K562 (cell line): ENCODE results near the gene PCDH9. TPM values are rescaled to one million over a fixed set of nuclear protein-coding genes. Genes with fewer than 3 reads are reported as not detected.

ENCODE experiments used
- ATAC-seq: fragments of 200-7000 bp; cut with Tn5 transposase; 3 replicates; pipeline ENCODE4 v1.9.1; 2020; ENCODE audit warnings: moderate library complexity
- BruUV-seq: library from RNA; stranded (reverse); fragments of 400-500 nt; replicated peaks from 2 replicates; lab custom pipeline; 2021; lab: Mats Ljungman, UMichigan
- CTCF ChIA-PET: fragments of 300-600 bp; formaldehyde crosslinking; extraction: SDS; loops from one replicate; lab custom pipeline; 2021; ENCODE audit warnings: low intra/inter-chr PET ratio; lab: Yijun Ruan, JAX
- POLR2A ChIA-PET: fragments of 300-600, 350-650 bp; sonication (Branson Sonifier 250); formaldehyde crosslinking; extraction: SDS; loops from one replicate; lab custom pipeline; 2021; ENCODE audit warnings: antibody characterized with exemption, inconsistent platforms; lab: Yijun Ruan, JAX
- DNase-seq, 4 experiments: peaks; one replicate each; pipeline versions ENCODE4 v3.0.0 to v3.0.0-alpha.2; 2011 to 2018; ENCODE audit warnings: low spot score in 3 of 4, mixed read lengths in 3 of 4; ENCODE audit errors: extremely low read depth in 1 of 4
- FAIRE-seq: peaks from 2 replicates; lab custom pipeline; 2011; peaks lifted over from hg19 to GRCh38; lab: Jason Lieb, UNC
- H2AFZ ChIP-seq: 2 replicates; pipeline ENCODE4 v1.6.0; 2011; ENCODE audit warnings: low read depth, low read length, control low read depth, inconsistent platforms
- H3K27ac ChIP-seq: fragments of 200-600 bp; 3 replicates; pipeline ENCODE4 v1.8.0; 2011; ENCODE audit warnings: low read depth, mild to moderate bottlenecking, control low read depth, inconsistent platforms, low read length, moderate library complexity, mixed read lengths; ENCODE audit errors: extremely low read depth
- H3K27me3 ChIP-seq, 2 experiments: fragments of 300-600 bp in 1 of 2; 2 replicates in 1 of 2; 3 replicates in 1 of 2; pipeline versions ENCODE4 v1.6.0 to v1.8.0; 2011; ENCODE audit warnings: inconsistent platforms in 2 of 2, low read length in 2 of 2, mild to moderate bottlenecking in 1 of 2, mixed read lengths in 1 of 2, moderate library complexity in 1 of 2; ENCODE audit not compliant: control insufficient read depth in 2 of 2, insufficient read depth in 2 of 2
- H3K36me3 ChIP-seq: fragments of 300-600 bp; 3 replicates; pipeline ENCODE4 v1.8.0; 2011; ENCODE audit warnings: mild to moderate bottlenecking, low read length, inconsistent platforms; ENCODE audit not compliant: control insufficient read depth, insufficient read depth
- H3K4me1 ChIP-seq, 2 experiments: fragments of 200-600 bp in 1 of 2; replicated peaks in 1 of 2; 2 replicates in 1 of 2; 3 replicates in 1 of 2; pipeline versions ENCODE4 v1.5.1 to v1.8.0; 2011; ENCODE audit warnings: inconsistent platforms in 2 of 2, low read length in 2 of 2, mild to moderate bottlenecking in 1 of 2, mixed read lengths in 1 of 2, moderate library complexity in 1 of 2; ENCODE audit not compliant: control insufficient read depth in 2 of 2, insufficient read depth in 2 of 2
- H3K4me2 ChIP-seq: 2 replicates; pipeline ENCODE4 v1.6.1; 2011; ENCODE audit warnings: low read length, control low read depth, inconsistent platforms, mixed read lengths; ENCODE audit not compliant: insufficient read depth
- H3K4me3 ChIP-seq: fragments of 200-600 bp; sonication (generic), shearing (Covaris generic); 2 replicates; pipeline ENCODE4 v1.5.1; 2016; ENCODE audit warnings: control low read depth, inconsistent platforms
- H3K79me2 ChIP-seq: fragments of 200-600 bp; 3 replicates; pipeline ENCODE4 v1.8.0; 2011; ENCODE audit warnings: low read length, inconsistent platforms; ENCODE audit not compliant: control insufficient read depth, insufficient read depth
- H3K9ac ChIP-seq, 2 experiments: 2 replicates each; pipeline versions ENCODE4 v1.6.0 to v1.6.1; 2011; ENCODE audit warnings: low read depth in 2 of 2, low read length in 2 of 2, control low read depth in 1 of 2, inconsistent platforms in 1 of 2, mild to moderate bottlenecking in 1 of 2, mixed read lengths in 1 of 2; ENCODE audit not compliant: insufficient read depth in 1 of 2
- H3K9me1 ChIP-seq: one replicate; pipeline ENCODE4 v1.6.0; 2011; ENCODE audit warnings: inconsistent platforms, mild to moderate bottlenecking, low read length, moderate library complexity; ENCODE audit not compliant: control insufficient read depth, insufficient read depth
- H3K9me3 ChIP-seq: replicated peaks from 2 replicates; pipeline ENCODE4 v1.5.1; 2011; ENCODE audit warnings: low read depth, low read length, inconsistent platforms; ENCODE audit not compliant: control insufficient read depth, insufficient read depth
- H4K20me1 ChIP-seq: replicated peaks from 2 replicates; pipeline ENCODE4 v1.6.1; 2011; ENCODE audit warnings: low read length, inconsistent platforms, mixed read lengths; ENCODE audit not compliant: control insufficient read depth, insufficient read depth
- ARID1B ChIP-seq: fragments of 450-650 bp; IDR thresholded peaks from 2 replicates; pipeline ENCODE4 v1.6.1; 2016; ENCODE audit warnings: antibody characterized with exemption, mild to moderate bottlenecking, inconsistent platforms
- CTCFL ChIP-seq: IDR thresholded peaks from 2 replicates; pipeline ENCODE4 v1.6.1; 2011; ENCODE audit warnings: borderline replicate concordance, low read depth, mild to moderate bottlenecking, moderate library complexity, low read length; ENCODE audit not compliant: insufficient read depth, poor library complexity, severe bottlenecking
- DDX20 ChIP-seq: fragments of 450-650 bp; IDR thresholded peaks from 2 replicates; pipeline ENCODE4 v1.6.1; 2016; ENCODE audit warnings: missing genetic modification characterization, low read depth, mild to moderate bottlenecking, missing compliant biosample characterization, moderate library complexity
- ESRRB ChIP-seq: fragments of 250-450 bp; sonication (Bioruptor Pico); IDR thresholded peaks from 2 replicates; pipeline ENCODE4 v1.5.0; 2020; ENCODE audit warnings: mild to moderate bottlenecking, moderate library complexity, borderline replicate concordance
- HNRNPUL1 ChIP-seq: fragments of 200-400 bp; formaldehyde crosslinking; IDR thresholded peaks from 2 replicates; pipeline ENCODE4 v1.6.1; 2017; ENCODE audit warnings: low read length
- RNF2 ChIP-seq: sonication (generic); IDR thresholded peaks from 2 replicates; pipeline ENCODE4 v1.6.1; 2016
- SIN3A ChIP-seq, 2 experiments: fragments of 150-350 bp in 1 of 2; IDR thresholded peaks; 2 replicates each; pipeline ENCODE4 v1.6.1; 2011 to 2016; ENCODE audit warnings: borderline replicate concordance in 2 of 2, low read depth in 2 of 2, low read length in 2 of 2, mild to moderate bottlenecking in 2 of 2, moderate library complexity in 2 of 2; ENCODE audit not compliant: control insufficient read depth in 1 of 2
- ZFP91 ChIP-seq: sonication (generic); formaldehyde crosslinking; IDR thresholded peaks from 2 replicates; pipeline ENCODE4 v1.8.0; 2022; ENCODE audit warnings: mild to moderate bottlenecking, missing genetic modification reagents
- ZNF311 ChIP-seq: fragments of 250-450 bp; sonication (Bioruptor Pico); IDR thresholded peaks from 2 replicates; pipeline ENCODE4 v1.4.0; 2020; ENCODE audit warnings: mild to moderate bottlenecking, moderate library complexity
- ZNF518B ChIP-seq: fragments of 250-450 bp; sonication (Bioruptor Pico); IDR thresholded peaks from 2 replicates; pipeline ENCODE4 v1.5.0; 2021; ENCODE audit warnings: mild to moderate bottlenecking, moderate library complexity
- ZNF695 ChIP-seq: fragments of 450-650 bp; formaldehyde crosslinking; IDR thresholded peaks from 2 replicates; pipeline ENCODE4 v1.4.0; 2020; ENCODE audit warnings: mild to moderate bottlenecking, moderate library complexity
- WGBS: fragments of 100-300 bp; shearing (Covaris generic); methylation state at CpG from one replicate; pipeline ENCODE4 v1.1.6; 2016; ENCODE audit warnings: low coverage, mixed read lengths; ENCODE audit not compliant: insufficient coverage; ENCODE audit errors: missing lambda C conversion rate; 5-methylcytosine and 5-hydroxymethylcytosine counted together
- in situ Hi-C: fragments of 300-500 bp; cut with MboI; formaldehyde crosslinking; loops from 4 replicates; pipeline ENCODE4 v1.15.0; 2018; ENCODE audit warnings: inconsistent platforms, mixed read lengths
- intact Hi-C: fragments of 100-400 bp; cut with micrococcal nuclease; formaldehyde crosslinking; loops from 2 replicates; pipeline ENCODE4 v1.14.2; 2022
- polyA plus RNA-seq, 8 experiments: library from polyadenylated mRNA; depleted of rRNA in 4 of 8; stranded (reverse) in 5 of 8; unstranded in 3 of 8; fragments of >200 nt; fragmentation: Nextera tagmentation in 2 of 8; fragmentation: Illumina TruSeq in 1 of 8; extraction: Ambion mirVana in 2 of 8; extraction: Trizol in 1 of 8; gene quantifications; 2 replicates each; pipeline versions ENCODE4 v1.2.1 to v1.2.3, GENCODE V29; 2011 to 2014; ENCODE audit warnings: inconsistent platforms in 1 of 8, missing spikeins in 1 of 8
- total RNA-seq, 7 experiments: library from RNA; depleted of rRNA in 6 of 7; stranded (reverse); fragments of >200 nt in 6 of 7; fragmentation: Illumina TruSeq in 2 of 7; extraction: Trizol in 2 of 7; gene quantifications; 2 replicates each; pipeline versions ENCODE4 v1.2.1 to v1.2.3, GENCODE V29; 2011 to 2021; ENCODE audit warnings: low replicate concordance in 1 of 7

Gene PCDH9
- total and polyA plus RNA-seq, 9 of the 15 experiments (the other 6 are each of a cell fraction or from before 2014, with no cell fraction given) = 1.1 to 6.7 (median 4.9) TPM

GRCh38 chr13:66624302-66624701, 605.8 kb downstream of the PCDH9 start (continued):
- TF ChIP-seq CTCFL = no peak
- no peak for TF ChIP-seq ZNF695

GRCh38 chr13:66623129-66623820, 606.9 kb downstream of the PCDH9 start:
- Histone ChIP-seq H3K79me2 (no peaks in the 10 kb centered on the region), H4K20me1 (no peaks in the 10 kb centered on the region), H3K4me1 (no peaks in the 10 kb centered on the region), H3K9me1 (no peaks in the 10 kb centered on the region), H3K27ac (no peak overlapping the region), H3K4me2 (no peak overlapping the region), H3K36me3 (no peaks in the 10 kb centered on the region), H3K27me3 (no peaks in the 10 kb centered on the region), H3K9me3 (no peaks in the 10 kb centered on the region), H3K4me3 (no peak overlapping the region), H2AFZ (no peak overlapping the region), H3K9ac (no peak overlapping the region)
- DNase-seq = no peak
- ChIA-PET POLR2A (interaction anchor here (0.6 kb wide), 1 partner anchor 60 kb away, joined by 3 read pairs; no protein-coding TSS in a partner anchor), CTCF (no interaction called here)
- intact Hi-C loops (no loop called here), in situ Hi-C loops (no loop called here)
- no peak for FAIRE-seq
- no TSS peak for BruUV-seq
- WGBS = 47% methylated on average over 6 of the region's 10 CpGs
- ATAC-seq = no peak
- TF ChIP-seq ESRRB (CRISPR knock-in tag) (no peak), ZNF311 (CRISPR knock-in tag) (no peak), SIN3A (IDR thresholded peaks at IDR 0.05; ENCODE audit: borderline replicate concordance in 2 of 2, control insufficient read depth in 1 of 2, low read depth in 2 of 2, low read length in 2 of 2) (no peak), HNRNPUL1 (no peak), ZFP91 (CRISPR knock-in tag) (no peak), ZNF518B (no peak), ARID1B (no peak), RNF2 (no peak), DDX20 (no peak)
